ENCODE results near the gene BEST3.
A peak's percentile ranks its signal among the peaks of the same experiment; 100 is the strongest.

Gene BEST3

DNA sequence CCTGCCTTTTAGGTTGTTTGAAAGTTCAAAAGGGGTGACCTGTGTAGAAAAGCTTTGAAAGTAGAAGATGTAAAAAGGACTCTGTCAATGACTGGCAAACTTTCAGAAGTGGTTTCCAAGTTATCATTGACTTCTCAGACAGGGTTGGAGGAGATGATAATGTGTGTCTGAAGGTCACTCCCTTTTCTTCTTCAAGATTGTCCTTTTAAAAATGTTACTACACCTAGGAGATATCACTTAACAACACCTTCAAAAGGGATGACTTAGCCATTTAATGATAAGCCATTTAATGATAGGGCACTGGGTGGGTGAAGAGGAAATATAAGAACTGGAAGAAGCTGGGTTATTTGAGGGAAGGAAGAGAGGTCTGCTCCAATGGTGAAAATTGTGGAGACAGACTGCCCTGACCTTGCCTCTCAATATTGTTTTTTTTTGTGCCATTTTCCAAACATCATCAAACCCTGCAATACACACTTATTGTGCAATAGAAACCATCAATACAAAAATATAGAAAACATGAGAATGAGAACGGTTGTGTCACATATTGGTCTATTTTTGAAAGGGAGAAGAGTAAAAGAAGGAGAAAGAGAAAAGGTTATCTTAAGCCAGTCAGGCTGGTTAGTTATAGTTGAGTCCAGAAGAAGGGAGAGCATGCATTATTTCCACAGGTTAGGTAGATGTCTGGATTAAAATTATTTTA is 38.8 kb downstream of the BEST3 start:
- TF ChIP-seq CTCF (IDR thresholded peaks at IDR 0.05): no peak
- DNase-seq (ENCODE audit: low spot score): no peak
- Histone ChIP-seq H3K27ac (no peak overlapping the region), H3K4me3 (no peak overlapping the region)

DNA sequence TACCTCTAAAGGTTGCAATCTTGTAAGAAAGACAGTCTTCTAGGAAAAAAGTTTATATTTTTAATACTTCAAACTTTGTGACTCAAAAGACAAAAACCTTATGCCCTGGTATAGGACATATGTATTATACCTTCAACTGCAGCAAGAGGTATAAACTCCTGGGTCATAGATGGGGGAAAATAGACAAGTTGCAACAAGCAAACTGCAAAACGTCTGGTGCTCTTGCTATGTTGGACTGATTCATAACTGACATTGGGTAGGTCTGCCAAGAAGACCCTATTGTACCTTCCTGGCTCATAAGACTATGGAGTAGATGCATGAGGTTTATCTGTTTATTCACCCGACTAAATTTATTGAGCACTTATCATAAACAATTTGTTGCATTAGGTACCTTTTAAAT is 40.9 kb downstream of the BEST3 start:
- TF ChIP-seq CTCF (IDR thresholded peaks at IDR 0.05): no peak
- DNase-seq (ENCODE audit: low spot score): no peak
- Histone ChIP-seq H3K27ac (no peak overlapping the region), H3K4me3 (no peak overlapping the region)

DNA sequence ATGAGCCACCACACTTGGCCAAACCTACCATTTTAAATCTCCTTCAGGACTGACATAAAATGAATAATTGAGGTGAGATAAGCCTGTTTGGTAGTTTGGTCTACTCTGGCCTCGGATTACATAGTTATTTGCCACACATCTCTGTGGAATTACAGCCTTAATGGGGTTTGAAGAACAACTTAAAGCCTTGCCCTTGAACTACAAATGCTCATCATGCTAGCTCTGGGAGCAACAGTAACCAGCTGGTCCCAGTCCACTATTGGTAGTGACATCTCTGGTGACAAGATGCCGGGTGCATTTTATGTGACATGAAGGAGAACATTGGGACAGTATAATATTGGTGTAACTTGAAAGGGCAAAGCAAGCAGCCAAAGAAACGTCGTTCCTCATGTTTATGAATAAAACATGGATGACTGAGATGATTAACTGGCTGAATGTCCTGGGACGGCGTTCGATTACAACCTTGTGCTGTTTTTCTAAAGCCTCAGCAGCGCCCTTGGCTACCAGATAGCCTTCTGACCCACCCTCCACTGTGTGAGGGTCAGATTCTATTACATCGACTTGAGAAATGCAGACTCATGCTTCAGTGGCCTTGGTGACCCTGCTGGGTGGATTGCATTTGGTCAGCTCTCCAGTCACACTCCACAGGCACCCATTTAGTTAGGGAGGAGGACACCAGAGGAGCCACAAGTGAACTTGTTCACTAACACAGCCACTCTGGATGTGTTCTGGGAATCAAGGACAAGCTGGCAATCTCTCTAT is 41.5 kb downstream of the BEST3 start:
- Histone ChIP-seq H3K27ac (no peak overlapping the region), H3K4me3 (no peak overlapping the region)
- no peak for TF ChIP-seq CTCF (IDR thresholded peaks at IDR 0.05)
- DNase-seq (ENCODE audit: low spot score): no peak

DNA sequence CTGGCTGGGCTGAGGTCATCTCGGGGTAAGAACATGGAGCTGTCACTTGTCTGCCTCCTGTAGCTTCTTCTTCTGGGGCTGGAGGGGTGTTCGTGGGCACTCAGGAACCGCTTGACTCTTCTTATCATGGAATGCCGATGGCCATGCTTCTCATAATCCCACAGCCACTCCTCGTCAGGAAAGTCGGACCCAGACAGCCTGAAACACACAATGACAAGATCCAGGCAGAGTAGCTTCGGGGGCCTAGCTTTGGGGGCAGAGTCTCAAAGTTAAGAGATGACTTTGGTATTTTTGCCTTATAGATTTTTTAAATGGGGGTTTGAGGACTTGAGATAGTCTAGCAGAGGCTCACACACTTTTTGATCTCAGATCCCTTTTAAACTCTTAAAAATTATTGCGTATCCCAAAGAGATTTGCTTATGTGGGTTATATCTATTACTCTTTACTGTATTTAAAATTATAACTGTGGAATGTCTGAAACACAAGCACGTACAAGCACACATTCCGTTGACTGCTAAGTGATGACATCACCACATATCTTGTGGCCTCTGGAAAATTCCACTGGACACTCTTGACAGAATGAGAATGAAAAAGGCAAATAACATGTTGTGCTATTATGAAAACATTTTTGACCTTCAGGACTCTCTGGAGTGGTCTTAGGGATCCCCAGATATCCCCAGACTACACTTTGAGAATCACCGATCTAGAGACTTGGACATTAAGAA is 43.3 kb downstream of the BEST3 start:
- TF ChIP-seq CTCF (IDR thresholded peaks at IDR 0.05): no peak
- Histone ChIP-seq H3K4me3 (no peak overlapping the region), H3K27ac (peak overlapping the region in 1 of 2 donors; percentile 65)
- no peak for DNase-seq (ENCODE audit: low spot score)

DNA sequence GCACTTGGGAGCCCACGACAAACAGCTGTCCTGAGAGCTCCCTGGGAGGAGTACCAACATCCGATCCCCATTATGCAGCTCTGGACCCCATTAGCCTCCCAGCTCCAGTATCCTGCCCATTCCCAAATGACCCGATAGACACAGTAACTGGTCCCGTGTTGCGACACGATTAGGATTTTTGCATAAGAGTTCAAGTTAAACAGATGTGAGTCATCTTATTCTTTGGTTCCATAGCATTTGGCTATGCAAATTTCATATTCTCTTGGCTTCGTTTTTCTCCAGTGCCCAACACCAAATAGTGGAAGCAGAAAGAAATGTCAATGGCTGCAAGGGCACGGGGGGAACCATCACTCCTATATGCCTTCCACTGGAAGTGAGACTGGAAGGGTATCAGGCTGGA is 45.4 kb downstream of the BEST3 start:
- H3K4me3 ChIP-seq: no peak overlapping the region
- no peak for DNase-seq (ENCODE audit: low spot score)
- H3K27ac ChIP-seq: no peak overlapping the region
- no peak for TF ChIP-seq CTCF (IDR thresholded peaks at IDR 0.05)

DNA sequence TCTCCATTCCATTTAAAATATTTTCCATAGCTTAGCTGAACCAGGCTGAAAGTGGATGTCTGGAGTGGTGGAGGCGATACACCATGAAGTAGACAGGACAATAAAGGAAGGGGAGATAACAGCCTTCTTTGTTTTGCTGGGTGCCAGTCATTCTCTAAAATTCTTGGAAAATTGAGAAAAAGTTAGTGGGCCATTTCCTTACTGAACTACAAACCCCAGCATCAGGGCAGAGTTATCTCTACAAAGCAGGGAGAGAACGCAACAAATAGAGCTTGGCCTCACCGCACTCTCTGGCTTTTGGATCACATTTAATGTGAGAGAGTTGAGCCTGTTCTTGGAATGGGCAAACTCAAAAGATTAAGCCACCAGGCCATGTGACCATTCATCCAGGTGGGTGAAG is 47.2 kb downstream of the BEST3 start:
- no peak for DNase-seq (ENCODE audit: low spot score)
- TF ChIP-seq CTCF (IDR thresholded peaks at IDR 0.05): no peak
- H3K4me3 ChIP-seq: no peak overlapping the region
- H3K27ac ChIP-seq: no peak overlapping the region

All from coronary artery (tissue), 2 donors.